DND-41 (cell line): ENCODE data around the gene ADAMTSL4.

ENCODE experiments used
- CTCF ChIP-seq: IDR thresholded peaks from 2 replicates; pipeline ENCODE4 v1.5.1; 2012; ENCODE audit warnings: borderline replicate concordance, low read length, moderate library complexity, mild to moderate bottlenecking; ENCODE audit not compliant: poor library complexity, severe bottlenecking; ENCODE audit errors: extremely low read depth
- EZH2 ChIP-seq: IDR thresholded peaks from 3 replicates; pipeline ENCODE4 v1.6.1; 2012; ENCODE audit warnings: borderline replicate concordance, low read depth, mild to moderate bottlenecking, moderate library complexity, low read length, inconsistent platforms; ENCODE audit not compliant: severe bottlenecking

DNA sequence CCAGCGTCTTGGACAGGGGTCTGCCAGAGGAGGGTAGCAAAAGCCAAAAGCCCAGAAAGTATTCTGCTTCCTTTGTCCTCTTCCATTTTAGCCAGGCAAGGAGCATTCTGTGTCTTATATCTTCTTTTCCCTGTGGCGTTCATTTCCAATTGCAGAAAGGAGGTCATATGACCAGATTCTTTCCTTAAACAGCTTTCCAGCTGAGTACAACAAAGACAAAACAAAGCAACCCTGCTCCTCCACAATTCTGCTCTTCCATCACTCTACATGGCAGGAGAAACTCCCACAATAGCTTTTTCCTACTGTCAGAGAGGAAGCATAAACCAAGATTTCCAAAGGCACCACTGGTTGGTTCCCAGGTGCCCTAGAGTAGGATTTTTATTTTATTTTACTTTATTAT, 60.5 kb downstream of the ADAMTSL4 start:
- TF ChIP-seq CTCF (no peak), EZH2 (no peak)
